Upper lobe of left lung (tissue), 4 donors: ENCODE data around the gene C4orf50.

Source experiments
- EP300 ChIP-seq, 4 donors: sonication (generic); formaldehyde crosslinking; IDR thresholded peaks; one replicate each; pipeline ENCODE4 v1.5.1; 2017; ENCODE audit warnings: antibody characterized with exemption in 4 of 4, control low read depth in 2 of 4
- POLR2A ChIP-seq, 4 donors: fragments of 450-650 bp; IDR thresholded peaks; one replicate each; pipeline ENCODE4 v1.5.1; 2016 to 2017; ENCODE audit warnings: antibody characterized with exemption in 4 of 4, mild to moderate bottlenecking in 2 of 4
- TF ChIP-seq, protein P1 (sequence below), 6 experiments: fragments of 450-650 bp in 4 of 6; fragments of 200-600 bp in 2 of 6; sonication (generic) in 2 of 6; IDR thresholded peaks; one replicate each; pipeline ENCODE4 v1.5.1; 2016 to 2019; ENCODE audit warnings: antibody characterized with exemption in 6 of 6

DNA sequence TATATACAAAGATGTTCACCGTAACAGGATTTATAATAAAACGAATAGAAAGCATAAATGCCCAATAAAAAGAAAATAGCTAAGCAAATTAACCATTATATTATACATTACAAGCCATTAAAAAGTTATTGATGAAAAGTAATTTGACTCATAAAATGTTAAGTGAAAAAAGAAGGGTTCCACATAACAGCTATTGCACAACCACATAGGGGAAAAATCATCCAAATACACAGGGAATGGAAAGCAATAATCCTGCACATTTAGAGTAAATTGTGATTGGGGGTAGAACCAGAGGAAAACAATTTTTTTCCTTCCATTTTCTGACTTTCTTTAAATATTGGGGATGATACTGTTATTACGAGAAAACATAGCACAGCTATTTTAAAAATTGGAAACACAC is 163.3 kb downstream of the C4orf50 start:
- TF ChIP-seq, protein P1, sequence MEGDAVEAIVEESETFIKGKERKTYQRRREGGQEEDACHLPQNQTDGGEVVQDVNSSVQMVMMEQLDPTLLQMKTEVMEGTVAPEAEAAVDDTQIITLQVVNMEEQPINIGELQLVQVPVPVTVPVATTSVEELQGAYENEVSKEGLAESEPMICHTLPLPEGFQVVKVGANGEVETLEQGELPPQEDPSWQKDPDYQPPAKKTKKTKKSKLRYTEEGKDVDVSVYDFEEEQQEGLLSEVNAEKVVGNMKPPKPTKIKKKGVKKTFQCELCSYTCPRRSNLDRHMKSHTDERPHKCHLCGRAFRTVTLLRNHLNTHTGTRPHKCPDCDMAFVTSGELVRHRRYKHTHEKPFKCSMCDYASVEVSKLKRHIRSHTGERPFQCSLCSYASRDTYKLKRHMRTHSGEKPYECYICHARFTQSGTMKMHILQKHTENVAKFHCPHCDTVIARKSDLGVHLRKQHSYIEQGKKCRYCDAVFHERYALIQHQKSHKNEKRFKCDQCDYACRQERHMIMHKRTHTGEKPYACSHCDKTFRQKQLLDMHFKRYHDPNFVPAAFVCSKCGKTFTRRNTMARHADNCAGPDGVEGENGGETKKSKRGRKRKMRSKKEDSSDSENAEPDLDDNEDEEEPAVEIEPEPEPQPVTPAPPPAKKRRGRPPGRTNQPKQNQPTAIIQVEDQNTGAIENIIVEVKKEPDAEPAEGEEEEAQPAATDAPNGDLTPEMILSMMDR (IDR thresholded peaks at IDR 0.05), result no peak
- TF ChIP-seq POLR2A (IDR thresholded peaks at IDR 0.05) (no peak), EP300 (IDR thresholded peaks at IDR 0.05) (no peak)
